ENCODE data around the gene MBTD1.

DNA sequence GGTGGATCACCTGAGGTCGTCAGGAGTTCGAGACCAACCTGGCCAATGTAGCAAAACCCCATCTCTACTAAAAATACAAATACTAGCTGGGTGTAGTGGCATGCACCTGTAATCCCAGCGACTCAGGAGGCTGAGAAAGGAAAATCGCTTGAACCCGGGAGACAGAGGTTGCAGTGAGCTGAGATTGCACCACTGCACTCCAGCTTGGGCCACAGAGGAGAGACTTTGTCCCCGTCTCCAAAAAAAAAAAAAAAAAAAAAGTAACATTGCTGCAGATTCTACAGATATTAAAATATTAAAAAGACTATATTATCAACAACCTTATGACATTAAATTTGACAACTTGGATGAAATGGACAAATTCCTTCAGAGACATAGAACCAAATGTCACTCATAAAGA lies 25.7 kb downstream of the MBTD1 start:
- TF ChIP-seq KDM5A (IDR thresholded peaks at IDR 0.05; ENCODE audit: low read length) (no peak), POLR2AphosphoS5 (IDR thresholded peaks at IDR 0.05; ENCODE audit: low read depth, low read length) (no peak), CHD1 (IDR thresholded peaks at IDR 0.05; ENCODE audit: low read depth, low read length) (no peak), CHD2 (IDR thresholded peaks at IDR 0.05; ENCODE audit: low read length) (no peak), POLR2A (IDR thresholded peaks at IDR 0.05; ENCODE audit: control extremely low read depth in 1 of 2, low read depth in 2 of 2, low read length in 2 of 2) (no peak), EZH2 (IDR thresholded peaks at IDR 0.05; ENCODE audit: low read depth, low read length, severe bottlenecking) (no peak), TEAD4 (IDR thresholded peaks at IDR 0.05; ENCODE audit: low read depth, low read length) (no peak)
- TF ChIP-seq, protein P1, sequence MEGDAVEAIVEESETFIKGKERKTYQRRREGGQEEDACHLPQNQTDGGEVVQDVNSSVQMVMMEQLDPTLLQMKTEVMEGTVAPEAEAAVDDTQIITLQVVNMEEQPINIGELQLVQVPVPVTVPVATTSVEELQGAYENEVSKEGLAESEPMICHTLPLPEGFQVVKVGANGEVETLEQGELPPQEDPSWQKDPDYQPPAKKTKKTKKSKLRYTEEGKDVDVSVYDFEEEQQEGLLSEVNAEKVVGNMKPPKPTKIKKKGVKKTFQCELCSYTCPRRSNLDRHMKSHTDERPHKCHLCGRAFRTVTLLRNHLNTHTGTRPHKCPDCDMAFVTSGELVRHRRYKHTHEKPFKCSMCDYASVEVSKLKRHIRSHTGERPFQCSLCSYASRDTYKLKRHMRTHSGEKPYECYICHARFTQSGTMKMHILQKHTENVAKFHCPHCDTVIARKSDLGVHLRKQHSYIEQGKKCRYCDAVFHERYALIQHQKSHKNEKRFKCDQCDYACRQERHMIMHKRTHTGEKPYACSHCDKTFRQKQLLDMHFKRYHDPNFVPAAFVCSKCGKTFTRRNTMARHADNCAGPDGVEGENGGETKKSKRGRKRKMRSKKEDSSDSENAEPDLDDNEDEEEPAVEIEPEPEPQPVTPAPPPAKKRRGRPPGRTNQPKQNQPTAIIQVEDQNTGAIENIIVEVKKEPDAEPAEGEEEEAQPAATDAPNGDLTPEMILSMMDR (IDR thresholded peaks at IDR 0.05; ENCODE audit: control extremely low read depth in 1 of 3, insufficient read depth in 1 of 3, low read depth in 1 of 3, low read length in 3 of 3): no peak
